GM23338 (cell line): ENCODE data around the gene TTC23. TPM values are rescaled to one million over a fixed set of nuclear protein-coding genes. Genes with fewer than 3 reads are reported as not detected.

ENCODE experiments used
- ATAC-seq: fragments of 200-7000 bp; cut with Tn5 transposase; 3 replicates; pipeline ENCODE4 v1.9.1; 2020
- DNase-seq: peaks from one replicate; pipeline ENCODE4 v3.0.0-alpha.2; 2015; ENCODE audit warnings: low spot score
- H2AFZ ChIP-seq: fragments of 200-600 bp; sonication (generic); 2 replicates; pipeline ENCODE4 v1.8.0; 2016; ENCODE audit warnings: antibody characterized with exemption, mild to moderate bottlenecking, moderate library complexity
- H3F3A ChIP-seq: fragments of 200-600 bp; sonication (generic); replicated peaks from 2 replicates; pipeline ENCODE4 v1.8.0; 2017; ENCODE audit warnings: antibody characterized with exemption, mixed run types, low read depth
- H3K27ac ChIP-seq: fragments of 200-600 bp; sonication (generic); 2 replicates; pipeline ENCODE4 v1.6.1; 2016; ENCODE audit warnings: low read depth
- H3K27me3 ChIP-seq: fragments of 200-600 bp; sonication (generic); 2 replicates; pipeline ENCODE4 v1.8.0; 2016; ENCODE audit warnings: mild to moderate bottlenecking, mixed run types, moderate library complexity; ENCODE audit not compliant: insufficient read depth
- H3K36me3 ChIP-seq: fragments of 200-600 bp; sonication (generic); 2 replicates; pipeline ENCODE4 v1.8.0; 2016; ENCODE audit warnings: mild to moderate bottlenecking; ENCODE audit not compliant: insufficient read depth
- H3K4me1 ChIP-seq: fragments of 200-600 bp; sonication (generic); 2 replicates; pipeline ENCODE4 v1.8.0; 2016; ENCODE audit warnings: mild to moderate bottlenecking, moderate library complexity; ENCODE audit not compliant: insufficient read depth
- H3K4me2 ChIP-seq: fragments of 200-600 bp; sonication (generic); 2 replicates; pipeline ENCODE4 v1.7.1; 2017; ENCODE audit warnings: mixed run types
- H3K4me3 ChIP-seq: fragments of 200-600 bp; sonication (generic); 2 replicates; pipeline ENCODE4 v1.6.1; 2016; ENCODE audit warnings: mixed run types
- H3K79me2 ChIP-seq: fragments of 200-600 bp; sonication (generic); replicated peaks from 2 replicates; pipeline ENCODE4 v1.8.0; 2017; ENCODE audit warnings: mild to moderate bottlenecking; ENCODE audit not compliant: insufficient read depth
- H3K9me2 ChIP-seq: fragments of 200-600 bp; sonication (generic); 2 replicates; pipeline ENCODE4 v1.8.0; 2017; ENCODE audit not compliant: insufficient read depth
- H4K20me1 ChIP-seq: fragments of 200-600 bp; sonication (generic); replicated peaks from 2 replicates; pipeline ENCODE4 v1.8.0; 2017; ENCODE audit warnings: mild to moderate bottlenecking; ENCODE audit not compliant: insufficient read depth
- H3K27ac Mint-ChIP-seq: 2 replicates; pipeline ENCODE4 v1.8.0; 2020; ENCODE audit warnings: inconsistent platforms, mild to moderate bottlenecking, moderate library complexity, mixed read lengths
- H3K27me3 Mint-ChIP-seq: 3 replicates; pipeline ENCODE4 v1.8.0; 2022; ENCODE audit warnings: low read depth, mild to moderate bottlenecking, moderate library complexity, mixed read lengths, inconsistent platforms; ENCODE audit not compliant: insufficient read depth, poor library complexity
- H3K36me3 Mint-ChIP-seq: 3 replicates; pipeline ENCODE4 v1.8.0; 2021; ENCODE audit warnings: low read depth, mild to moderate bottlenecking, inconsistent platforms, moderate library complexity, mixed read lengths
- H3K4me1 Mint-ChIP-seq: 3 replicates; pipeline ENCODE4 v1.8.0; 2020; ENCODE audit warnings: mild to moderate bottlenecking, inconsistent platforms, mixed read lengths
- H3K4me3 Mint-ChIP-seq: 3 replicates; pipeline ENCODE4 v1.8.0; 2021; ENCODE audit warnings: moderate library complexity, mild to moderate bottlenecking, inconsistent platforms, mixed read lengths
- H3K9me3 Mint-ChIP-seq: 3 replicates; pipeline ENCODE4 v1.8.0; 2020; ENCODE audit warnings: moderate library complexity, mild to moderate bottlenecking, inconsistent platforms, mixed read lengths
- CREB1 ChIP-seq: fragments of 250-450 bp; sonication (Bioruptor Pico); IDR thresholded peaks from 2 replicates; pipeline ENCODE4 v1.5.0; 2020; ENCODE audit warnings: low read depth, mild to moderate bottlenecking, moderate library complexity
- JUNB ChIP-seq: IDR thresholded peaks from one replicate; pipeline ENCODE4 v1.6.1; 2016; ENCODE audit warnings: antibody characterized with exemption; ENCODE audit not compliant: unreplicated experiment
- NANOG ChIP-seq: IDR thresholded peaks from 2 replicates; pipeline ENCODE4 v1.6.1; 2016; ENCODE audit warnings: antibody characterized with exemption, borderline replicate concordance
- ZNF114 ChIP-seq: fragments of 250-450 bp; sonication (Bioruptor Pico); IDR thresholded peaks from 2 replicates; pipeline ENCODE4 v1.5.0; 2020; ENCODE audit warnings: mild to moderate bottlenecking, moderate library complexity
- ZNF331 ChIP-seq: fragments of 250-450 bp; sonication (Bioruptor Pico); IDR thresholded peaks from 2 replicates; pipeline ENCODE4 v1.5.0; 2020; ENCODE audit warnings: low read depth, mild to moderate bottlenecking, moderate library complexity
- polyA plus RNA-seq: library from polyadenylated mRNA; unstranded; fragments of >200 nt; fragmentation: Nextera tagmentation; extraction: Ambion mirVana; gene quantifications from 2 replicates; pipeline ENCODE4 v1.2.1, GENCODE V29; 2016
- total RNA-seq: library from RNA; depleted of rRNA; stranded (reverse); fragments of >200 nt; shearing (Covaris generic); gene quantifications from 2 replicates; pipeline ENCODE4 v1.2.3, GENCODE V29; 2014
- TF ChIP-seq, protein P1 (sequence below): fragments of 250-450 bp; sonication (Bioruptor Pico); IDR thresholded peaks from 2 replicates; pipeline ENCODE4 v1.5.0; 2020; ENCODE audit warnings: mild to moderate bottlenecking, moderate library complexity
- TF ChIP-seq, protein P2 (sequence below): IDR thresholded peaks from 2 replicates; pipeline ENCODE4 v1.6.1; 2016; ENCODE audit warnings: antibody characterized with exemption

Gene TTC23
- total and polyA plus RNA-seq, 2 experiments from 2014 or later, result 6.3 to 25.2 TPM

DNA sequence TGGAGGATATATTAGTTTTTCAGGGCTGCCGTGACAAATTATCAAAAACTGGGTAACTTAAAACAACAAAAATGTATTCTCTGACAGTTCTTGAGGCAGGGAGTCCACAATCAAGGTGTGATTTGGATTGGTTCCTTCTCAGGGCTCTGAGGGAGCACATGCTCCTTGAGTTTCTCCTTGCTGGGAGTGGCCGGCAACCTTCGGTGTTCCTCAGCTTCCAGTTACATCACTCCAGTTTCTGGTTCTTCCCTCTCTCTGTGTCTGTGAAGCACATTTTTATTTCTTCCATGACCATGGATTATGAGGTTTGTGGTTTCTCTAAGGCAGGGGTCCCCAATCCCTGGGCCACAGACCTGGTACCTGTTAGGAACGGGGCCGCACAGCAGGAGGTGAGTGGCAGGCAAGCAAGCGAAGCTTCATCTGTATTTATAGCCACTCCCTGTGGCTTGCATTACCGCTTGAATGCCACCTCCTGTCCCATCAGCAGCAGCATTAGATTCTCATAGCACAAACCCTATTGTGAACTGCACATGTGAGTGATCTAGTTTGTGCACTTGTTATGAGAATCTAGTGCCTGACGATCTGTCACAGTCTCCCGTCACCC lies 26.2 kb upstream of the TTC23 start:
- H3K27me3 Mint-ChIP-seq, result no peaks in the 10 kb centered on the region
- H3K27ac Mint-ChIP-seq, result peak overlapping the region; percentile 70; the same call in 1 of the 2 replicates
- Histone ChIP-seq H3K27ac (no peak overlapping the region), H3K4me3 (no peak overlapping the region), H4K20me1 (0 out of 2 replicates have a peak, but pooled peaks cover 3% of the 10 kb centered on the region), H3F3A (no peaks in the 10 kb centered on the region), H3K27me3 (no peaks in the 10 kb centered on the region), H3K4me2 (no peak overlapping the region), H3K9me2 (no peaks in the 10 kb centered on the region), H3K79me2 (no peaks in the 10 kb centered on the region), H2AFZ (no peak overlapping the region), H3K4me1 (peaks cover 8% of the 10 kb centered on the region; the same call in 1 of the 2 replicates), H3K36me3 (no peaks in the 10 kb centered on the region)
- no peak for TF ChIP-seq ZNF114 (CRISPR knock-in tag)
- TF ChIP-seq, protein P1, sequence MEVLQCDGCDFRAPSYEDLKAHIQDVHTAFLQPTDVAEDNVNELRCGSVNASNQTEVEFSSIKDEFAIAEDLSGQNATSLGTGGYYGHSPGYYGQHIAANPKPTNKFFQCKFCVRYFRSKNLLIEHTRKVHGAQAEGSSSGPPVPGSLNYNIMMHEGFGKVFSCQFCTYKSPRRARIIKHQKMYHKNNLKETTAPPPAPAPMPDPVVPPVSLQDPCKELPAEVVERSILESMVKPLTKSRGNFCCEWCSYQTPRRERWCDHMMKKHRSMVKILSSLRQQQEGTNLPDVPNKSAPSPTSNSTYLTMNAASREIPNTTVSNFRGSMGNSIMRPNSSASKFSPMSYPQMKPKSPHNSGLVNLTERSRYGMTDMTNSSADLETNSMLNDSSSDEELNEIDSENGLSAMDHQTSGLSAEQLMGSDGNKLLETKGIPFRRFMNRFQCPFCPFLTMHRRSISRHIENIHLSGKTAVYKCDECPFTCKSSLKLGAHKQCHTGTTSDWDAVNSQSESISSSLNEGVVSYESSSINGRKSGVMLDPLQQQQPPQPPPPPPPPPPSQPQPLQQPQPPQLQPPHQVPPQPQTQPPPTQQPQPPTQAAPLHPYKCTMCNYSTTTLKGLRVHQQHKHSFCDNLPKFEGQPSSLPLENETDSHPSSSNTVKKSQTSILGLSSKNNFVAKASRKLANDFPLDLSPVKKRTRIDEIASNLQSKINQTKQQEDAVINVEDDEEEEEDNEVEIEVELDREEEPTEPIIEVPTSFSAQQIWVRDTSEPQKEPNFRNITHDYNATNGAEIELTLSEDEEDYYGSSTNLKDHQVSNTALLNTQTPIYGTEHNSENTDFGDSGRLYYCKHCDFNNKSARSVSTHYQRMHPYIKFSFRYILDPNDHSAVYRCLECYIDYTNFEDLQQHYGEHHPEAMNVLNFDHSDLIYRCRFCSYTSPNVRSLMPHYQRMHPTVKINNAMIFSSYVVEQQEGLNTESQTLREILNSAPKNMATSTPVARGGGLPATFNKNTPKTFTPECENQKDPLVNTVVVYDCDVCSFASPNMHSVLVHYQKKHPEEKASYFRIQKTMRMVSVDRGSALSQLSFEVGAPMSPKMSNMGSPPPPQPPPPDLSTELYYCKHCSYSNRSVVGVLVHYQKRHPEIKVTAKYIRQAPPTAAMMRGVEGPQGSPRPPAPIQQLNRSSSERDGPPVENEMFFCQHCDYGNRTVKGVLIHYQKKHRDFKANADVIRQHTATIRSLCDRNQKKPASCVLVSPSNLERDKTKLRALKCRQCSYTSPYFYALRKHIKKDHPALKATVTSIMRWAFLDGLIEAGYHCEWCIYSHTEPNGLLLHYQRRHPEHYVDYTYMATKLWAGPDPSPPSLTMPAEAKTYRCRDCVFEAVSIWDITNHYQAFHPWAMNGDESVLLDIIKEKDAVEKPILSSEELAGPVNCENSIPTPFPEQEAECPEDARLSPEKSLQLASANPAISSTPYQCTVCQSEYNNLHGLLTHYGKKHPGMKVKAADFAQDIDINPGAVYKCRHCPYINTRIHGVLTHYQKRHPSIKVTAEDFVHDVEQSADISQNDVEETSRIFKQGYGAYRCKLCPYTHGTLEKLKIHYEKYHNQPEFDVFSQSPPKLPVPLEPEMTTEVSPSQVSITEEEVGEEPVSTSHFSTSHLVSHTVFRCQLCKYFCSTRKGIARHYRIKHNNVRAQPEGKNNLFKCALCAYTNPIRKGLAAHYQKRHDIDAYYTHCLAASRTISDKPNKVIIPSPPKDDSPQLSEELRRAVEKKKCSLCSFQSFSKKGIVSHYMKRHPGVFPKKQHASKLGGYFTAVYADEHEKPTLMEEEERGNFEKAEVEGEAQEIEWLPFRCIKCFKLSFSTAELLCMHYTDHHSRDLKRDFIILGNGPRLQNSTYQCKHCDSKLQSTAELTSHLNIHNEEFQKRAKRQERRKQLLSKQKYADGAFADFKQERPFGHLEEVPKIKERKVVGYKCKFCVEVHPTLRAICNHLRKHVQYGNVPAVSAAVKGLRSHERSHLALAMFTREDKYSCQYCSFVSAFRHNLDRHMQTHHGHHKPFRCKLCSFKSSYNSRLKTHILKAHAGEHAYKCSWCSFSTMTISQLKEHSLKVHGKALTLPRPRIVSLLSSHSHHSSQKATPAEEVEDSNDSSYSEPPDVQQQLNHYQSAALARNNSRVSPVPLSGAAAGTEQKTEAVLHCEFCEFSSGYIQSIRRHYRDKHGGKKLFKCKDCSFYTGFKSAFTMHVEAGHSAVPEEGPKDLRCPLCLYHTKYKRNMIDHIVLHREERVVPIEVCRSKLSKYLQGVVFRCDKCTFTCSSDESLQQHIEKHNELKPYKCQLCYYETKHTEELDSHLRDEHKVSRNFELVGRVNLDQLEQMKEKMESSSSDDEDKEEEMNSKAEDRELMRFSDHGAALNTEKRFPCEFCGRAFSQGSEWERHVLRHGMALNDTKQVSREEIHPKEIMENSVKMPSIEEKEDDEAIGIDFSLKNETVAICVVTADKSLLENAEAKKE (CRISPR knock-in tag), result no peak
- TF ChIP-seq, protein P2, sequence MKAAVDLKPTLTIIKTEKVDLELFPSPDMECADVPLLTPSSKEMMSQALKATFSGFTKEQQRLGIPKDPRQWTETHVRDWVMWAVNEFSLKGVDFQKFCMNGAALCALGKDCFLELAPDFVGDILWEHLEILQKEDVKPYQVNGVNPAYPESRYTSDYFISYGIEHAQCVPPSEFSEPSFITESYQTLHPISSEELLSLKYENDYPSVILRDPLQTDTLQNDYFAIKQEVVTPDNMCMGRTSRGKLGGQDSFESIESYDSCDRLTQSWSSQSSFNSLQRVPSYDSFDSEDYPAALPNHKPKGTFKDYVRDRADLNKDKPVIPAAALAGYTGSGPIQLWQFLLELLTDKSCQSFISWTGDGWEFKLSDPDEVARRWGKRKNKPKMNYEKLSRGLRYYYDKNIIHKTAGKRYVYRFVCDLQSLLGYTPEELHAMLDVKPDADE, result no peak
- no peaks in the 10 kb centered on the region for H3K9me3 Mint-ChIP-seq
- DNase-seq (peak; percentile 19), ATAC-seq (peak; percentile 54)
- H3K36me3 Mint-ChIP-seq, result no peaks in the 10 kb centered on the region
- H3K4me3 Mint-ChIP-seq, result no peak overlapping the region
- peaks cover 8% of the 10 kb centered on the region for H3K4me1 Mint-ChIP-seq

DNA sequence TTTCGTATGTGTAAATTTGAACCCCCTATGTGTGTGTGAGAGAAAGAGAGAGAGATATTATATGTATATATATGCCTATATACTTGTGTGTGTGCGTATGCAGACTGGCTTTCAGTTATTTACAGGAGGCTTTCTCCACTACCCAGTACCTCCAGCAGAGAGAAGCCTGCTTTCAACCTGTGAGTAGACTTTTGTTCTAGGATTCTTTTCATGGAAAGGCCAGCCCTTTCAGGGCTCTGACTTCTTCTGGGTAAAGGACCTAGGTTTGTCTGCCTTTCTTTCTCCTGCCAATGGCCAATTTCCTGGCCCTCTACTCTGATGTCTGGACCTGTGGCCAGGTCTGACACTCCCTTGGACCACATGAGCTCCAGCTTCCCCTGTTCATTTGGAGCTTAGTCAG lies 25.7 kb upstream of the TTC23 start:
- H3K4me1 Mint-ChIP-seq, result peaks cover 8% of the 10 kb centered on the region
- Histone ChIP-seq H3K4me2 (no peak overlapping the region), H3K36me3 (no peaks in the 10 kb centered on the region), H4K20me1 (0 out of 2 replicates have a peak, but pooled peaks cover 3% of the 10 kb centered on the region), H3K27ac (no peak overlapping the region), H3K4me3 (no peak overlapping the region), H3K4me1 (peaks cover 8% of the 10 kb centered on the region; the same call in 1 of the 2 replicates), H3F3A (no peaks in the 10 kb centered on the region), H2AFZ (no peak overlapping the region), H3K27me3 (no peaks in the 10 kb centered on the region), H3K9me2 (no peaks in the 10 kb centered on the region), H3K79me2 (no peaks in the 10 kb centered on the region)
- H3K27ac Mint-ChIP-seq, result no peak overlapping the region
- ATAC-seq, result peak; percentile 51
- H3K9me3 Mint-ChIP-seq, result no peaks in the 10 kb centered on the region
- no peaks in the 10 kb centered on the region for H3K36me3 Mint-ChIP-seq
- H3K27me3 Mint-ChIP-seq, result no peaks in the 10 kb centered on the region
- H3K4me3 Mint-ChIP-seq, result no peak overlapping the region
- DNase-seq, result no peak
- TF ChIP-seq ZNF331 (CRISPR knock-in tag) (no peak), NANOG (no peak), JUNB (no peak), CREB1 (CRISPR knock-in tag) (no peak)
